Neutrophil (primary cell): ENCODE results near the gene SLC39A11.

Experiments used
- H3K27ac ChIP-seq: fragments of 200-600 bp; sonication (generic); 2 replicates; pipeline ENCODE4 v1.5.1; 2016; ENCODE audit warnings: mild to moderate bottlenecking, moderate library complexity
- H3K27me3 ChIP-seq: fragments of 200-600 bp; sonication (generic); 2 replicates; pipeline ENCODE4 v1.6.0; 2016; ENCODE audit warnings: mild to moderate bottlenecking
- H3K36me3 ChIP-seq: fragments of 200-600 bp; sonication (generic); 2 replicates; pipeline ENCODE4 v1.5.1; 2017
- H3K4me1 ChIP-seq, 2 experiments: fragments of 200-600 bp in 1 of 2; sonication (generic) in 1 of 2; 1 replicate in 1 of 2; 2 replicates in 1 of 2; pipeline versions ENCODE4 v1.5.1 to v1.6.1; 2013 to 2016; ENCODE audit warnings: low read depth in 1 of 2, low read length in 1 of 2, mild to moderate bottlenecking in 1 of 2, moderate library complexity in 1 of 2; ENCODE audit not compliant: control insufficient read depth in 1 of 2, insufficient read depth in 1 of 2
- H3K4me3 ChIP-seq, 2 experiments: fragments of 200-600 bp in 1 of 2; sonication (generic) in 1 of 2; 1 replicate in 1 of 2; 2 replicates in 1 of 2; pipeline ENCODE4 v1.5.1; 2013 to 2016; ENCODE audit warnings: low read depth in 1 of 2, low read length in 1 of 2, mild to moderate bottlenecking in 1 of 2, moderate library complexity in 1 of 2
- H3K9me3 ChIP-seq: fragments of 200-600 bp; sonication (generic); 2 replicates; pipeline ENCODE4 v1.5.1; 2016
- CTCF ChIP-seq: fragments of 200-600 bp; sonication (generic); IDR thresholded peaks from 2 replicates; pipeline ENCODE4 v1.5.1; 2016; ENCODE audit warnings: antibody characterized with exemption

The SLC39A11 gene

DNA sequence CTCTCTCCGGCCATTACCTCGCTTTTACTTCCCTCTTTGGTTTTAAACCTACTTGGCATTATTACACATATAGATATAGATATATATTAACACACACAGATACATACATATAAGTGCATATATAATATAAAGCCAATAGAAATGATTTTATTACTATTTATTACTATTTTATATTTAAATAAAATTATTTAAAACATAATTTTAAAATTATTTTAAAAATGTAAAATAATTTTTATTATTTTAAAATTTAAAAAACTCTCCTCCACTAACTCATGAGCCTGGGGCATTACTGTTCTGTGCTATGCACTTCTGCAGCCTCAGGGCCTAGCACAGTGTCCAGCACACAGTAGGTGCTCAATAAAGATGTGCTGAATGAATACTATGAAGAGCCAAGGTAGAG, 200.9 kb downstream of the SLC39A11 start:
- Histone ChIP-seq H3K9me3 (no peaks in the 10 kb centered on the region), H3K4me1 (no peaks in the 10 kb centered on the region), H3K4me3 (no peak overlapping the region), H3K27ac (no peak overlapping the region), H3K27me3 (no peaks in the 10 kb centered on the region), H3K36me3 (peaks cover 16% of the 10 kb centered on the region)
- no peak for TF ChIP-seq CTCF

DNA sequence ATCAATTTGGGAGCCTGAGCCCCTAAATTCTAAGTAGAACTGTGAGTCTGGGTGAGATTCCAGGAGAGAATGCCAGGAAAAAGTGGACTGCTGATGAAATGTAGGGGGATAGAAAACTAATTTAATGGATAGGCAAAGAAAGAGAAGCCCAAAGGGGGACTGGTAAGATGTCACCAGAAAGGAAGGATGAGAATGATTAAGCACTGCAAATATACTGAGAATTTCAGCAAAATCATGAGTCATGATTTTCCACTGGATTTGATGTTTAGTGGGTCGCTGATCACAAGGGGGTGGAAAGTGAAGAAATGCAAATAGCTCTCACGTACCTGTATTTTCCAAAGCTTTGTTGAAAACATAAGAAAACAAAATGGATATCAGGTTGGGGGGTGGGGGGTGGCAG, 201.8 kb downstream of the SLC39A11 start:
- H3K9me3 ChIP-seq = no peaks in the 10 kb centered on the region
- no peak for TF ChIP-seq CTCF
- H3K36me3 ChIP-seq = peaks cover 16% of the 10 kb centered on the region
- no peaks in the 10 kb centered on the region for H3K4me1 ChIP-seq
- no peak overlapping the region for H3K4me3 ChIP-seq
- no peaks in the 10 kb centered on the region for H3K27me3 ChIP-seq
- no peak overlapping the region for H3K27ac ChIP-seq

DNA sequence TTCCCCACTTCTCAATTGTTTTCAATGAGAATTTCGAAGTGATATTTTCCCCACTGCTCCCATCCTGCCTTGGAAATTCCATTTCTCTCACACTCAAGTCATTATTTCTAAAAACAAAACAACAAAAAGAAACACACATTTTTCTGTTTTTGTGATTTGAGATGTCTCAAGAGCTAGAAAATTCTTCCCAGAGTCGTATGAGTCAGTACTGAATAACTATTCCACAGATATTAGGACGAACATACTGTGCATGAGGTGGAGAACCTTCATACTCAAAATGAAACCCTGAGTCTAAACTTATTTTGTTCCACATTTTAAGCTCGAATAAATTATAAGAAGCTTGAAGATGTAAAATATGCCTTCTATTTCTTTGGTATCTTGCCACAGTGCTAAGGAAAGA, 204.6 kb downstream of the SLC39A11 start:
- Histone ChIP-seq H3K27ac (no peak overlapping the region), H3K27me3 (no peaks in the 10 kb centered on the region)
- TF ChIP-seq CTCF = no peak

DNA sequence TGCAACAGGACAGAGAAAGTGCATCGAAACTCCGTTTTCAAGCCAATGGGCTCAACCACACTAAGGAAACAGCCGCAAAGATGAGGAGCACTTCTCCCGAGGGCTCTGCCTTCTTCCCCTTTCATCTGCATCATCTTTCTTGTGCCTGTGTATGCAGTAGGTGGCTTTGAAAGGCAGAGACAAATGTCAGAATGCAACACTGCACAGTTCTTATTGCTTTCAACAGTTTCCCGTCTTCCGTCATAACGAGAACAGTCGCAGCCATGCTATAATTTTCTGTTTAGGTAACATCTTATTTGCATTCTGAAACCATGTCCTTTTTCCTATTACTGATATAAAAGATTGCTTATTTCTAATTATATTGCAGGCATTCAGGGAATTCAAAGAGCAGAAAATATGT, 205.2 kb downstream of the SLC39A11 start:
- Histone ChIP-seq H3K4me3 (no peak overlapping the region), H3K27ac (no peak overlapping the region), H3K36me3 (peaks cover 25% of the 10 kb centered on the region), H3K9me3 (no peaks in the 10 kb centered on the region), H3K27me3 (no peaks in the 10 kb centered on the region), H3K4me1 (no peaks in the 10 kb centered on the region)
- TF ChIP-seq CTCF = no peak

More for the DNA sequence above, 204.6 kb downstream of the SLC39A11 start:
- H3K36me3 ChIP-seq = peaks cover 23% of the 10 kb centered on the region
- H3K4me3 ChIP-seq = no peak overlapping the region
- H3K4me1 ChIP-seq = no peaks in the 10 kb centered on the region
- H3K9me3 ChIP-seq = no peaks in the 10 kb centered on the region

DNA sequence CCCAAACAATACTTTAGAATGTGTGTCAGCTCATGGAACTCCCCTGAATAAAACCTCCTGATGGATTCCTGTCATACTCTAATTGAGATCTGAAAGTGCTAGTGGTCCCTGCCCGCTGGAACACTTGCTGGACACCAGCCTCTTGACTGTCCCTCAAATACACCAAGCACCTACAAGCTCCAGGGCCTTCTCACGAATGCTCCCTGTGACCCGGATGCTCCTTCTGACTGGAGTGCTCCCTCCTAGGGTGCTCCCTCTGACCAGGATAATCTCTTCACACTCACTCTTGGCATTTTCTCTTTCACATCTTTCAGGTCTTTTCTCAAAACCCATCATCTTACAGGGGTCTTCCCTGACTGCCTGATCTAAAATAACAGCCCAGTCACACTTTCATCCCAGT, 205.9 kb downstream of the SLC39A11 start:
- TF ChIP-seq CTCF = no peak
- H3K36me3 ChIP-seq = peaks cover 25% of the 10 kb centered on the region

GRCh38 chr17:72884066-72884465, 208.4 kb downstream of the SLC39A11 start:
- Histone ChIP-seq H3K36me3 (peaks cover 18% of the 10 kb centered on the region), H3K9me3 (no peaks in the 10 kb centered on the region), H3K27me3 (no peaks in the 10 kb centered on the region), H3K4me1 (no peaks in the 10 kb centered on the region), H3K4me3 (no peak overlapping the region), H3K27ac (no peak overlapping the region)
- TF ChIP-seq CTCF = no peak

More for the DNA sequence above, 205.9 kb downstream of the SLC39A11 start:
- no peaks in the 10 kb centered on the region for H3K4me1 ChIP-seq
- H3K27me3 ChIP-seq = no peaks in the 10 kb centered on the region
- no peak overlapping the region for H3K4me3 ChIP-seq
- no peaks in the 10 kb centered on the region for H3K9me3 ChIP-seq
- no peak overlapping the region for H3K27ac ChIP-seq
